Keratinocyte (primary cell): ENCODE results near the gene MGMT. TPM values are rescaled to one million over a fixed set of nuclear protein-coding genes. Genes with fewer than 3 reads are reported as not detected.
A peak's percentile ranks its signal among the peaks of the same experiment; 100 is the strongest.

Experiments used
- DNase-seq: peaks from one replicate; pipeline ENCODE4 v3.0.0-alpha.2; 2011; ENCODE audit warnings: low read depth, missing footprints, low spot score
- FAIRE-seq: peaks from 2 replicates; lab custom pipeline; 2011; peaks lifted over from hg19 to GRCh38; lab: Jason Lieb, UNC
- H2AFZ ChIP-seq: 2 replicates; pipeline ENCODE4 v1.6.0; 2012; ENCODE audit warnings: low read length, control low read depth, inconsistent platforms; ENCODE audit not compliant: control insufficient read depth
- H3K27ac ChIP-seq: 2 replicates; pipeline ENCODE4 v1.5.1; 2011; ENCODE audit warnings: low read length; ENCODE audit not compliant: control insufficient read depth, insufficient read depth
- H3K27me3 ChIP-seq: 3 replicates; pipeline ENCODE4 v1.6.0; 2011; ENCODE audit warnings: low read length; ENCODE audit not compliant: control insufficient read depth, insufficient read depth; ENCODE audit errors: extremely low read depth
- H3K36me3 ChIP-seq, 2 experiments: 2 replicates in 1 of 2; 3 replicates in 1 of 2; pipeline ENCODE4 v1.5.1; 2011; ENCODE audit warnings: low read length in 2 of 2, mild to moderate bottlenecking in 1 of 2; ENCODE audit not compliant: control insufficient read depth in 2 of 2, insufficient read depth in 2 of 2; ENCODE audit errors: extremely low read depth in 1 of 2
- H3K4me1 ChIP-seq: 3 replicates; pipeline ENCODE4 v1.5.1; 2011; ENCODE audit warnings: low read length; ENCODE audit not compliant: control insufficient read depth, insufficient read depth; ENCODE audit errors: extremely low read depth
- H3K4me2 ChIP-seq: 3 replicates; pipeline ENCODE4 v1.6.0; 2011; ENCODE audit warnings: low read depth, low read length; ENCODE audit not compliant: control insufficient read depth, insufficient read depth; ENCODE audit errors: extremely low read depth
- H3K4me3 ChIP-seq, 3 experiments: fragments of 200-600 bp in 1 of 3; sonication (generic) in 1 of 3; 2 replicates in 2 of 3; 3 replicates in 1 of 3; pipeline ENCODE4 v1.5.1; 2011 to 2016; ENCODE audit warnings: low read length in 3 of 3, mild to moderate bottlenecking in 3 of 3, control low read depth in 2 of 3, inconsistent platforms in 1 of 3, low read depth in 1 of 3, mixed read lengths in 1 of 3, mixed run types in 1 of 3, moderate library complexity in 1 of 3; ENCODE audit not compliant: control insufficient read depth in 2 of 3, insufficient read depth in 2 of 3; ENCODE audit errors: extremely low read depth in 1 of 3
- H3K79me2 ChIP-seq: 2 replicates; pipeline ENCODE4 v1.6.0; 2012; ENCODE audit warnings: low read length; ENCODE audit not compliant: control insufficient read depth, insufficient read depth
- H3K9ac ChIP-seq: 3 replicates; pipeline ENCODE4 v1.6.0; 2011; ENCODE audit warnings: low read length; ENCODE audit not compliant: control insufficient read depth, insufficient read depth; ENCODE audit errors: extremely low read depth
- H3K9me1 ChIP-seq: 3 replicates; pipeline ENCODE4 v1.6.0; 2011; ENCODE audit warnings: low read length; ENCODE audit not compliant: control insufficient read depth, insufficient read depth; ENCODE audit errors: extremely low read depth
- H3K9me3 ChIP-seq: 2 replicates; pipeline ENCODE4 v1.5.1; 2012; ENCODE audit warnings: low read depth, low read length; ENCODE audit not compliant: control insufficient read depth
- H4K20me1 ChIP-seq: 3 replicates; pipeline ENCODE4 v1.6.0; 2011; ENCODE audit warnings: low read length; ENCODE audit not compliant: control insufficient read depth, insufficient read depth; ENCODE audit errors: extremely low read depth
- CTCF ChIP-seq, 3 experiments: IDR thresholded peaks in 1 of 3; conservative IDR thresholded peaks in 1 of 3; optimal IDR thresholded peaks in 1 of 3; 2 replicates in 2 of 3; 3 replicates in 1 of 3; pipeline versions ENCODE3 to v1.5.1; 2011; ENCODE audit warnings: low read length in 3 of 3, mild to moderate bottlenecking in 3 of 3, moderate library complexity in 2 of 3, control low read depth in 1 of 3, inconsistent platforms in 1 of 3; ENCODE audit not compliant: insufficient read depth in 2 of 3; ENCODE audit errors: extremely low read depth in 1 of 3
- EZH2 ChIP-seq: IDR thresholded peaks from one replicate; pipeline ENCODE4 v1.6.1; 2012; ENCODE audit warnings: inconsistent platforms, mild to moderate bottlenecking, low read length, moderate library complexity
- dilution Hi-C: fragments of 300-500 bp; cut with MboI; formaldehyde crosslinking; loops from one replicate; pipeline ENCODE4 v1.7.0; 2020; ENCODE audit warnings: low sequenced_read_pairs; ENCODE audit not compliant: extremely low pct_ligation_motif_present
- polyA plus RNA-seq, 5 experiments: library from polyadenylated mRNA; depleted of rRNA in 3 of 5; stranded (reverse) in 3 of 5; stranded (forward) in 1 of 5; unstranded in 1 of 5; fragments of >200 nt; gene quantifications; 1 replicate in 1 of 5; 2 replicates in 3 of 5; 3 replicates in 1 of 5; pipeline versions ENCODE4 v1.2.1 to v1.2.3, GENCODE V29; 2011 to 2012; ENCODE audit warnings: missing spikeins in 2 of 5, low read depth in 1 of 5, low replicate concordance in 1 of 5

Gene MGMT
- polyA plus RNA-seq, 1 donor (not counting 4 experiments of a cell fraction or from before 2014, with no cell fraction given) = 15.2 TPM

GRCh38 chr10:129689671-129690071 lies 222.6 kb downstream of the MGMT start:
- dilution Hi-C loops = no loop called here
- peak overlapping the region; percentile 65 for H2AFZ ChIP-seq
- peak overlapping the region; percentile 58 for H3K27ac ChIP-seq
- no peaks in the 10 kb centered on the region for H3K27me3 ChIP-seq
- FAIRE-seq (peak; percentile 58), DNase-seq (no peak)
- peaks cover 18% of the 10 kb centered on the region for H3K4me1 ChIP-seq
- no peak overlapping the region for H3K9ac ChIP-seq
- H3K79me2 ChIP-seq = no peaks in the 10 kb centered on the region
- no peaks in the 10 kb centered on the region for H4K20me1 ChIP-seq
- no peaks in the 10 kb centered on the region for H3K9me3 ChIP-seq
- peak overlapping the region; percentile 71 for H3K4me2 ChIP-seq
- TF ChIP-seq EZH2 (no peak), CTCF (optimal IDR thresholded peaks at IDR 0.05 in 1 of 3, IDR thresholded peaks at IDR 0.05 in 1 of 3, conservative IDR thresholded peaks at IDR 0.05 in 1 of 3; ENCODE audit: extremely low read depth in 1 of 3, insufficient read depth in 2 of 3, low read length in 3 of 3) (no peak)
- H3K4me3 ChIP-seq = peak overlapping the region in 2 of 3 experiments; percentile 34 to 40
- no peaks in the 10 kb centered on the region for H3K36me3 ChIP-seq
- no peaks in the 10 kb centered on the region for H3K9me1 ChIP-seq

- no peaks in the 10 kb centered on the region for H3K27me3 ChIP-seq
- FAIRE-seq (peak; percentile 48), DNase-seq (peak; percentile 15)
- H2AFZ ChIP-seq = peak overlapping the region; percentile 65
- no peaks in the 10 kb centered on the region for H3K79me2 ChIP-seq
- H3K27ac ChIP-seq = peak overlapping the region; percentile 58
- peak overlapping the region in 2 of 3 experiments; percentile 34 to 40 for H3K4me3 ChIP-seq
- no peaks in the 10 kb centered on the region for H3K9me1 ChIP-seq
- dilution Hi-C loops = no loop called here
- no peaks in the 10 kb centered on the region for H3K9me3 ChIP-seq
- no peaks in the 10 kb centered on the region for H3K36me3 ChIP-seq
- H3K4me1 ChIP-seq = peaks cover 18% of the 10 kb centered on the region
- H4K20me1 ChIP-seq = no peaks in the 10 kb centered on the region
- peak overlapping the region; percentile 71 for H3K4me2 ChIP-seq
- TF ChIP-seq EZH2 = no peak
- TF ChIP-seq CTCF (optimal IDR thresholded peaks at IDR 0.05 in 1 of 3, IDR thresholded peaks at IDR 0.05 in 1 of 3, conservative IDR thresholded peaks at IDR 0.05 in 1 of 3; ENCODE audit: extremely low read depth in 1 of 3, insufficient read depth in 2 of 3, low read length in 3 of 3) = no peak
- H3K9ac ChIP-seq = no peak overlapping the region
Observed at GRCh38 chr10:129690248-129691070, 223.4 kb downstream of the MGMT start.
